Thyroid gland (tissue), 4 donors: ENCODE results near the gene CAMKMT.

Experiments
- CTCF ChIP-seq, 6 experiments: fragments of 200-600 bp in 3 of 6; fragments of 450-650 bp in 3 of 6; sonication (generic) in 3 of 6; IDR thresholded peaks; one replicate each; pipeline ENCODE4 v1.5.1; 2016 to 2019; ENCODE audit warnings: antibody characterized with exemption in 6 of 6, mild to moderate bottlenecking in 2 of 6, inconsistent platforms in 1 of 6, moderate library complexity in 1 of 6
- POLR2A ChIP-seq, 2 donors: fragments of 450-650 bp; IDR thresholded peaks; one replicate each; pipeline ENCODE4 v1.6.1; 2017; ENCODE audit warnings: antibody characterized with exemption in 2 of 2, mild to moderate bottlenecking in 2 of 2, moderate library complexity in 1 of 2

GRCh38 chr2:44676379-44676778 is 314.6 kb downstream of the CAMKMT start:
- TF ChIP-seq POLR2A (IDR thresholded peaks at IDR 0.05) (no peak), CTCF (IDR thresholded peaks at IDR 0.05) (no peak)
